Measurements from ENCODE around the gene ESR1.

DNA sequence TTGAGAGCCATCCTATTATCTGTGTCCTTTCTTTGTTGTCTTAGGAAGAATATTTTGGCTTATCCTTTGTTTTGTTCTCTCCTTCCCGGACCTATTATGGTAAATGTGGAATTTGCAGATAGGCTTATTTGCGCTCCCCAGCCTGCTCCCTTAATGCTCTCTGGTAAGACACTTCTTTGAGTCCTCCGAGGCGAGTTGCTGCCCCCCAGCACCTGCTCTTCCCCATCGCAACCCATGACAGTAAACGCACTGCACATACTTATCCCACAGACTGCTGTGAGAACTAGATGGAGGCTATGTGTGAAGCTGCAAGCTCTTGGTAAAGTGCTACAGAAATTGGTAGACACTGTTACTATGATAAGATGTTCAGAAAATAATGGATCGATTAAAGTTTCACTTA, 47.0 kb upstream of the ESR1 start:
- TF ChIP-seq, protein P1, sequence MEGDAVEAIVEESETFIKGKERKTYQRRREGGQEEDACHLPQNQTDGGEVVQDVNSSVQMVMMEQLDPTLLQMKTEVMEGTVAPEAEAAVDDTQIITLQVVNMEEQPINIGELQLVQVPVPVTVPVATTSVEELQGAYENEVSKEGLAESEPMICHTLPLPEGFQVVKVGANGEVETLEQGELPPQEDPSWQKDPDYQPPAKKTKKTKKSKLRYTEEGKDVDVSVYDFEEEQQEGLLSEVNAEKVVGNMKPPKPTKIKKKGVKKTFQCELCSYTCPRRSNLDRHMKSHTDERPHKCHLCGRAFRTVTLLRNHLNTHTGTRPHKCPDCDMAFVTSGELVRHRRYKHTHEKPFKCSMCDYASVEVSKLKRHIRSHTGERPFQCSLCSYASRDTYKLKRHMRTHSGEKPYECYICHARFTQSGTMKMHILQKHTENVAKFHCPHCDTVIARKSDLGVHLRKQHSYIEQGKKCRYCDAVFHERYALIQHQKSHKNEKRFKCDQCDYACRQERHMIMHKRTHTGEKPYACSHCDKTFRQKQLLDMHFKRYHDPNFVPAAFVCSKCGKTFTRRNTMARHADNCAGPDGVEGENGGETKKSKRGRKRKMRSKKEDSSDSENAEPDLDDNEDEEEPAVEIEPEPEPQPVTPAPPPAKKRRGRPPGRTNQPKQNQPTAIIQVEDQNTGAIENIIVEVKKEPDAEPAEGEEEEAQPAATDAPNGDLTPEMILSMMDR (IDR thresholded peaks at IDR 0.05), result no peak
- no peak for TF ChIP-seq POLR2A (IDR thresholded peaks at IDR 0.05)
